Chondrocyte (in vitro differentiated cells): ENCODE measurements around the gene ABHD12. TPM values are rescaled to one million over a fixed set of nuclear protein-coding genes. Genes with fewer than 3 reads are reported as not detected.

ENCODE experiments used
- DNase-seq: peaks from one replicate; pipeline ENCODE4 v3.0.0; 2021; ENCODE audit warnings: mixed read lengths, low spot score
- H3K27ac Mint-ChIP-seq: one replicate; pipeline ENCODE4 v1.8.0; 2021; ENCODE audit warnings: mild to moderate bottlenecking, moderate library complexity, mixed read lengths; ENCODE audit not compliant: unreplicated experiment
- H3K27me3 Mint-ChIP-seq: 2 replicates; pipeline ENCODE4 v1.8.0; 2021; ENCODE audit warnings: low read depth, mixed read lengths
- H3K36me3 Mint-ChIP-seq: 2 replicates; pipeline ENCODE4 v1.8.0; 2021; ENCODE audit warnings: low read depth, mixed read lengths
- H3K4me1 Mint-ChIP-seq: 2 replicates; pipeline ENCODE4 v1.8.0; 2021; ENCODE audit warnings: low read depth, mild to moderate bottlenecking, mixed read lengths
- H3K4me3 Mint-ChIP-seq: one replicate; pipeline ENCODE4 v1.8.0; 2021; ENCODE audit warnings: mild to moderate bottlenecking, moderate library complexity, mixed read lengths; ENCODE audit not compliant: unreplicated experiment
- H3K9me3 Mint-ChIP-seq: 2 replicates; pipeline ENCODE4 v1.8.0; 2021; ENCODE audit warnings: low read depth, mixed read lengths
- total RNA-seq: library from RNA; stranded (reverse); gene quantifications from 3 replicates; pipeline ENCODE4 v1.2.1, GENCODE V29; 2021
- TF ChIP-seq, protein P1 (sequence below): fragments of 200-600 bp; sonication (generic); IDR thresholded peaks from 2 replicates; pipeline ENCODE4 v1.5.0; 2021; ENCODE audit warnings: antibody characterized with exemption, mild to moderate bottlenecking, moderate library complexity

Gene ABHD12
- total RNA-seq, 1 donor from 2014 or later, result 49.4 TPM

GRCh38 chr20:25376236-25376635 lies 14.4 kb downstream of the ABHD12 start:
- Mint-ChIP-seq H3K27ac (no peak overlapping the region), H3K27me3 (no peaks in the 10 kb centered on the region), H3K9me3 (peaks cover 7% of the 10 kb centered on the region), H3K36me3 (peaks cover 3% of the 10 kb centered on the region), H3K4me1 (no peaks in the 10 kb centered on the region), H3K4me3 (no peak overlapping the region)
- no peak for DNase-seq
- TF ChIP-seq, protein P1, sequence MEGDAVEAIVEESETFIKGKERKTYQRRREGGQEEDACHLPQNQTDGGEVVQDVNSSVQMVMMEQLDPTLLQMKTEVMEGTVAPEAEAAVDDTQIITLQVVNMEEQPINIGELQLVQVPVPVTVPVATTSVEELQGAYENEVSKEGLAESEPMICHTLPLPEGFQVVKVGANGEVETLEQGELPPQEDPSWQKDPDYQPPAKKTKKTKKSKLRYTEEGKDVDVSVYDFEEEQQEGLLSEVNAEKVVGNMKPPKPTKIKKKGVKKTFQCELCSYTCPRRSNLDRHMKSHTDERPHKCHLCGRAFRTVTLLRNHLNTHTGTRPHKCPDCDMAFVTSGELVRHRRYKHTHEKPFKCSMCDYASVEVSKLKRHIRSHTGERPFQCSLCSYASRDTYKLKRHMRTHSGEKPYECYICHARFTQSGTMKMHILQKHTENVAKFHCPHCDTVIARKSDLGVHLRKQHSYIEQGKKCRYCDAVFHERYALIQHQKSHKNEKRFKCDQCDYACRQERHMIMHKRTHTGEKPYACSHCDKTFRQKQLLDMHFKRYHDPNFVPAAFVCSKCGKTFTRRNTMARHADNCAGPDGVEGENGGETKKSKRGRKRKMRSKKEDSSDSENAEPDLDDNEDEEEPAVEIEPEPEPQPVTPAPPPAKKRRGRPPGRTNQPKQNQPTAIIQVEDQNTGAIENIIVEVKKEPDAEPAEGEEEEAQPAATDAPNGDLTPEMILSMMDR, result no peak

- H3K4me1 Mint-ChIP-seq, result no peaks in the 10 kb centered on the region
- H3K36me3 Mint-ChIP-seq, result peaks cover 2% of the 10 kb centered on the region
- H3K27ac Mint-ChIP-seq, result no peak overlapping the region
- H3K4me3 Mint-ChIP-seq, result no peak overlapping the region
- H3K9me3 Mint-ChIP-seq, result peaks cover 7% of the 10 kb centered on the region
- DNase-seq, result no peak
- H3K27me3 Mint-ChIP-seq, result no peaks in the 10 kb centered on the region
- TF ChIP-seq, protein P1, result no peak
Measured at GRCh38 chr20:25374842-25375241, 15.8 kb downstream of the ABHD12 start.

- H3K27me3 Mint-ChIP-seq, result no peaks in the 10 kb centered on the region
- no peak for DNase-seq
- H3K4me1 Mint-ChIP-seq, result no peaks in the 10 kb centered on the region
- TF ChIP-seq, protein P1, result no peak
- no peak overlapping the region for H3K27ac Mint-ChIP-seq
- H3K9me3 Mint-ChIP-seq, result peaks cover 7% of the 10 kb centered on the region
- peaks cover 2% of the 10 kb centered on the region for H3K36me3 Mint-ChIP-seq
- no peak overlapping the region for H3K4me3 Mint-ChIP-seq
Measured at GRCh38 chr20:25372584-25373336, 17.9 kb downstream of the ABHD12 start.

DNA sequence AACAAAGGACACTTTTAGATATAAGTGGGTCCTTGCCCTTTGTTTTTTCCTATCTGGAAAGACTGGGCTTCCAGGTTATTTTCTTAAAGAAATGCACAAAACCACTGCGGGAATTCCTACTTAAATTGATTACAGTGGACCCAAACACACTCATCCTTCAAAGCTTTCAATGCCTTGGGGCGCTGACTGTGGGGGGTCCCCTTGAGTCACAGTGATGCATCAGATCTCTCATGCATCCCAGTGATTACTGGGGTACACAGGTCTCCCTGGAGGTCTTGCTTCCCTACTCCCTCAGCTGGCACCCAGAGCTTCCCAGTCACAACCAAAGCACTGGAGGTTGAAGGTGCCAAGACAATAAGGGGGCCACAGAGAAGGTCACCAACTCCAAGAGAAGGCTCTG lies 20.7 kb downstream of the ABHD12 start:
- H3K4me3 Mint-ChIP-seq, result no peak overlapping the region
- no peak for DNase-seq
- peaks cover 2% of the 10 kb centered on the region for H3K36me3 Mint-ChIP-seq
- no peaks in the 10 kb centered on the region for H3K27me3 Mint-ChIP-seq
- H3K9me3 Mint-ChIP-seq, result peaks cover 7% of the 10 kb centered on the region
- no peak overlapping the region for H3K27ac Mint-ChIP-seq
- TF ChIP-seq, protein P1, result no peak
- H3K4me1 Mint-ChIP-seq, result no peaks in the 10 kb centered on the region

DNA sequence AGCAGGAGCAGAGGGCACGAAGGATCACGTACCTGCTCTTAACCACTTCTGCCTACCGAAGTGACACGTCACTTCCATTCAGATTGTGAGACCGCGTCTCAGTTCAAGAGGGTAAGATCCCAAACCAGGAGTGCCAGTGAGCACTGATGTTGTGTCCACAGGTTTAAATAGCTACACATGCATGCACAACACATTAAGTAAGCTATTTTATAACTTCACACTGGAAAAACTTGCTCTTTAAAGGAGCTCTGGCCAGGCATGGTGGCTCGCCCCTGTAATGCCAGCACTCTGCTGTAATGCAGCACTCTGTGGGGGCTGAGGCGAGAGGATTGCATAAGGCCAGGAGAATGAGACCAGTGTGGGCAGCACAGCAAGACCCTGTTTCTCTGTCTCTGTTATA lies 21.1 kb downstream of the ABHD12 start:
- peaks cover 2% of the 10 kb centered on the region for H3K36me3 Mint-ChIP-seq
- peaks cover 7% of the 10 kb centered on the region for H3K9me3 Mint-ChIP-seq
- TF ChIP-seq, protein P1, result no peak
- H3K27me3 Mint-ChIP-seq, result no peaks in the 10 kb centered on the region
- no peak overlapping the region for H3K4me3 Mint-ChIP-seq
- H3K27ac Mint-ChIP-seq, result no peak overlapping the region
- no peak for DNase-seq
- H3K4me1 Mint-ChIP-seq, result peaks cover 1% of the 10 kb centered on the region
